Neuron (in vitro differentiated cells): Measurements from ENCODE around the gene ZC3HAV1L.
"Not testable (repeated sequence)": the region's sequence is repeated elsewhere in the genome, so short reads cannot be mapped to it uniquely, and the experiment has no call there.

Source experiments
- H2AFZ ChIP-seq: one replicate; pipeline ENCODE4 v1.6.1; 2013; ENCODE audit warnings: low read depth, mild to moderate bottlenecking, inconsistent platforms, low read length, moderate library complexity
- H3K27me3 ChIP-seq: one replicate; pipeline ENCODE4 v1.6.1; 2013; ENCODE audit warnings: low read length; ENCODE audit not compliant: insufficient read depth
- H3K36me3 ChIP-seq: one replicate; pipeline ENCODE4 v1.6.1; 2013; ENCODE audit warnings: low read length; ENCODE audit not compliant: insufficient read depth
- H3K4me1 ChIP-seq: one replicate; pipeline ENCODE4 v1.6.1; 2013; ENCODE audit warnings: low read length; ENCODE audit not compliant: insufficient read depth
- H3K4me3 ChIP-seq: 2 replicates; pipeline ENCODE4 v1.5.1; 2013; ENCODE audit warnings: mild to moderate bottlenecking, low read length, moderate library complexity
- H3K9me3 ChIP-seq: one replicate; pipeline ENCODE4 v1.6.1; 2013; ENCODE audit warnings: low read length

Gene ZC3HAV1L

DNA sequence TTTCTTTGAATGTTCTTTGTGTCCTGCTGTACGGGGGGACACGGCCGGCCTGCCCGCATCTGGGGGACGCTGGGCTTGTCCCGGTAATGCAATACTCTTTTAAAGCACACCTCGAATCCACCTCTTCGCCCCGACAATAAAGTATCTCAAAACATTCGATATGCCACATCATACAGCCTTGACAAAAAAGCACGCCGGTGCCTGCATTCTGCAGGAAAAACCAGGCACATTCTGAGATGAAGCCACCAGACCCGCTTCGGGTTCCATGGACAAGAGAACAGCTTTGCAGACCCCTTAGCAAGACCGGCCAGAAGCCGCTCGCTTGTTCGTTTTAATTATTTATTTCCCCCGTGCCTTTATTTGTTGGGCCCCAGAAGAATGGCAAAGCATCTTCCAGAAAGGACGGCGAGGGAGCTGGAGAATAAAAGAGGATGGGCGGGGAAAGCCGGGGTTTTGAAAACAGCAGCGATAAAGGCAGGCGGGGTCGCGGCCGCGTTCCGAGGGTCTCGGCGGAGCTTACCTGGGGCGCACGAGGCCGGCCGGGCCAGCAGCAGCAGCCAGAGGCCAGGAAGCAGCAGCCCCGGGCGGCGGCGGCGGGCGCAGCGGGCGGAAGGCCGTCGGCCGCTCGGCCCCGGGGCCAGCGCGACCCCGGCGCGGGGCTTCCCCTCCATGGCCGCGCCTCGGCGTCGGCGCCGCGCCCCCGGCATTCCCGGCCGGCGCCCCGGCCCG lies 55.1 kb downstream of the ZC3HAV1L start:
- H2AFZ ChIP-seq: peak overlapping the region; percentile 83
- H3K27me3 ChIP-seq: no peaks in the 10 kb centered on the region
- H3K9me3 ChIP-seq: no peaks in the 10 kb centered on the region
- H3K4me1 ChIP-seq: peaks cover 15% of the 10 kb centered on the region
- H3K4me3 ChIP-seq: peak overlapping the region; percentile 76
- peaks cover 4% of the 10 kb centered on the region for H3K36me3 ChIP-seq

- H3K9me3 ChIP-seq: no peaks in the 10 kb centered on the region
- H2AFZ ChIP-seq: peak overlapping the region; percentile 83
- no peaks in the 10 kb centered on the region for H3K27me3 ChIP-seq
- H3K36me3 ChIP-seq: peaks cover 4% of the 10 kb centered on the region
- peak overlapping the region; percentile 76 for H3K4me3 ChIP-seq
- H3K4me1 ChIP-seq: peaks cover 15% of the 10 kb centered on the region
Observed at GRCh38 chr7:138979988-138980562, 55.8 kb downstream of the ZC3HAV1L start.

- no peak overlapping the region for H2AFZ ChIP-seq
- H3K27me3 ChIP-seq: no peaks in the 10 kb centered on the region
- H3K36me3 ChIP-seq: peaks cover 4% of the 10 kb centered on the region
- no peaks in the 10 kb centered on the region for H3K9me3 ChIP-seq
- H3K4me1 ChIP-seq: peaks cover 15% of the 10 kb centered on the region
- peak overlapping the region; percentile 76 for H3K4me3 ChIP-seq
Observed at GRCh38 chr7:138979226-138979979, 56.4 kb downstream of the ZC3HAV1L start.

DNA sequence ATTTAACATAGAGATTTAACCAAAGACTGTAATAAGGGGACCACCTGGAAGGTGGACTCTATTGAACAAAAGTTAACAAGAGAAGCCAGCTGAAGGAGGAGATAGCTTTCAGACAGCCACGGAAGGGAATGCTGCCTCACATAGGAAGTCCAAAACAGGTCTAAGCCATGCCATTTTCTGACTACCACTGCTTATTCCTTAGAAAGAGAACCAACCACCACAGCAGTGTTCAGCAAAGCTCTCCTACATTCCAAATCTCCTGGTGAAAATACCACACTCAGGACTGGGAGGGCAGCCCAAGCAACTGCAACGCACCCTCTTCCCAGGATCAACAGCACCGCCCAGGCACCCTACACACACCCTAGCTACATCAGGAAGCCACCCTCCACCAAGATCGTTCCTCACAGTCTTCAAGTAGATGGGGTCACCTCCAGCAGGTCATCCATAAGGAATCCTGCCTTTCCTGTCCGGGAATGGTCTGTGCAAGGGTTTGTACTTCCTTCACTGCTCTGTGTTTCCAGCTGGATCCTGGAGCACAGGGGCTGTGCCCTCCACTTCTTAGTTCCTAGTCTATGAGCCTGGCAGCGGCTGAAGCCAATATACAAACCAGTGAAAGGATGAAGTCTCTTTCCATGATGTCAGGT lies 57.2 kb downstream of the ZC3HAV1L start:
- Histone ChIP-seq H3K4me3 (no peak overlapping the region), H2AFZ (no peak overlapping the region), H3K4me1 (peaks cover 15% of the 10 kb centered on the region), H3K27me3 (no peaks in the 10 kb centered on the region), H3K36me3 (peaks cover 4% of the 10 kb centered on the region), H3K9me3 (no peaks in the 10 kb centered on the region)

DNA sequence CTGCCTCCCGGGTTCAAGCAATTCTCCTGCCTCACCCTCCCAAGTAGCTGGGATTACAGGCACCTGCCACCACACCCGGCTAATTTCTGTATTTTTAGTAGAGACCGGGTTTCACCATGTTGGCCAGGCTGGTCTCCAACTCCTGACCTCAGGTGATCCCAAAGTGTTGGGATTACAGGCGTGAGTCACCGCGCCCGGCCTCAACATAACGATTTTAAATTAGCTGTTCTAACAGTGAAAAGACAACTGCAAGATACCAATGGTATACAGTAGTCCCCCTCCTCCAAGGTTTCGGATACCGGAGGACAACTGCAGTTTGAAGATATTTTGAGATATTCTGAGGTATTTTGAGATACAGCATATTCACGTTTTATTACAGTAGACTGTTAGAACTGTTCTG lies 59.7 kb downstream of the ZC3HAV1L start:
- H3K4me1 ChIP-seq, H3K4me3 ChIP-seq: not testable (repeated sequence)

More for the DNA sequence above, 59.7 kb downstream of the ZC3HAV1L start:
- H3K36me3 ChIP-seq, H3K9me3 ChIP-seq, H2AFZ ChIP-seq, H3K27me3 ChIP-seq: not testable (repeated sequence)
